T47D (cell line): ENCODE results near the gene STIM1.
A peak's percentile ranks its signal among the peaks of the same experiment; 100 is the strongest.

Experiments
- DNase-seq, 2 experiments: peaks; one replicate each; pipeline versions ENCODE4 v3.0.0 to v3.0.0-alpha.2; 2011 to 2012; ENCODE audit warnings: low read depth in 1 of 2, low spot score in 1 of 2
- JUND ChIP-seq: IDR thresholded peaks from 2 replicates; pipeline ENCODE4 v1.6.1; 2012; ENCODE audit warnings: low read depth
- in situ Hi-C: cut with HindIII; loops from 2 replicates; pipeline ENCODE4 v1.10.0; 2016; ENCODE audit warnings: low sequenced_read_pairs, low pct_unique_long_range_greater_than_20kb

STIM1 gene

GRCh38 chr11:4086575-4087353, 231.3 kb downstream of the STIM1 start:
- DNase-seq, result no peak
- TF ChIP-seq JUND, result no peak
- in situ Hi-C loops, result no loop called here

GRCh38 chr11:4087551-4087950, 232.1 kb downstream of the STIM1 start:
- in situ Hi-C loops, result no loop called here
- no peak for TF ChIP-seq JUND

GRCh38 chr11:4090258-4090657, 234.8 kb downstream of the STIM1 start:
- no peak for DNase-seq
- TF ChIP-seq JUND, result no peak

More at GRCh38 chr11:4087551-4087950, 232.1 kb downstream of the STIM1 start:
- no peak for DNase-seq

GRCh38 chr11:4092026-4092425, 236.6 kb downstream of the STIM1 start:
- in situ Hi-C loops, result no loop called here
- TF ChIP-seq JUND, result no peak
- no peak for DNase-seq

More at GRCh38 chr11:4090258-4090657, 234.8 kb downstream of the STIM1 start:
- in situ Hi-C loops, result no loop called here

GRCh38 chr11:4093519-4094347, 238.3 kb downstream of the STIM1 start:
- no peak for DNase-seq
- no peak for TF ChIP-seq JUND
- in situ Hi-C loops, result no loop called here

GRCh38 chr11:4094348-4095291, 239.2 kb downstream of the STIM1 start, which contains the start of gene RRM1:
Gene RRM1 (plus strand): TSS chr11:4094799. CDS start chr11:4095013, 214 bp downstream.
- no peak for TF ChIP-seq JUND
- DNase-seq, result peak; percentile 74 to 95
- in situ Hi-C loops, result no loop called here

GRCh38 chr11:4095509-4096230, 240.2 kb downstream of the STIM1 start:
- no peak for TF ChIP-seq JUND
- in situ Hi-C loops, result no loop called here
- peak in 1 of 2 experiments; percentile 12 for DNase-seq

GRCh38 chr11:4098026-4098621, 242.7 kb downstream of the STIM1 start:
- DNase-seq, result no peak
- in situ Hi-C loops, result no loop called here
- TF ChIP-seq JUND, result no peak

GRCh38 chr11:4102711-4103110, 247.2 kb downstream of the STIM1 start:
- no peak for DNase-seq
- TF ChIP-seq JUND, result no peak
- in situ Hi-C loops, result no loop called here

GRCh38 chr11:4103269-4103668, 247.8 kb downstream of the STIM1 start:
- in situ Hi-C loops, result no loop called here
- no peak for TF ChIP-seq JUND
- no peak for DNase-seq

GRCh38 chr11:4105916-4106315, 250.5 kb downstream of the STIM1 start:
- no peak for DNase-seq
- in situ Hi-C loops, result no loop called here
- no peak for TF ChIP-seq JUND
